Mucosa of descending colon (tissue), 3 donors: ENCODE measurements around the gene CAPZA1. TPM values are rescaled to one million over a fixed set of nuclear protein-coding genes. Genes with fewer than 3 reads are reported as not detected.

Experiments used
- ATAC-seq: fragments of 200-7000 bp; cut with Tn5 transposase; one replicate; pipeline ENCODE4 v1.9.1; 2020; ENCODE audit warnings: mild to moderate bottlenecking, moderate library complexity
- DNase-seq, 3 donors: peaks; one replicate each; pipeline ENCODE4 v3.0.0-alpha.2; 2020
- H3K36me3 ChIP-seq: fragments of 200-600 bp; one replicate; pipeline ENCODE4 v1.8.0; 2021; ENCODE audit warnings: low read depth, mild to moderate bottlenecking
- H3K4me1 ChIP-seq: fragments of 200-600 bp; one replicate; pipeline ENCODE4 v1.8.0; 2021; ENCODE audit warnings: low read depth, mild to moderate bottlenecking
- H3K4me3 ChIP-seq: fragments of 200-600 bp; one replicate; pipeline ENCODE4 v1.8.0; 2021; ENCODE audit warnings: mild to moderate bottlenecking
- H3K9me3 ChIP-seq: fragments of 200-600 bp; one replicate; pipeline ENCODE4 v1.8.0; 2021; ENCODE audit warnings: mild to moderate bottlenecking
- CTCF ChIP-seq: fragments of 200-600 bp; IDR thresholded peaks from one replicate; pipeline ENCODE4 v1.8.0; 2022; ENCODE audit warnings: antibody characterized with exemption, mild to moderate bottlenecking
- intact Hi-C, 2 donors: fragments of 100-400 bp; cut with DNase I in 1 of 2; cut with micrococcal nuclease in 1 of 2; formaldehyde crosslinking; loops; one replicate each; pipeline versions ENCODE4 v1.11.0 to v1.11.1; 2022; cut with DNase I, micrococcal nuclease
- total RNA-seq, 3 donors: library from RNA; stranded (reverse); fragmentation: NEBNext Ultra II Directional in 2 of 3; extraction: Animal tissue kit (Norgen Biotek cat#: 25700) in 2 of 3; gene quantifications; one replicate each; pipeline versions ENCODE4 v1.2.1 to v1.2.4, GENCODE V29; 2021 to 2023
- donor health status: DM: no; HTN: no; CAD: no; lungs with moderate emphysema.
- donor health status: DM: no; HTN: no; CAD: no.
- donor health status: DM: no; HTN: yes; CAD: no.

Gene CAPZA1
- total RNA-seq, 3 donors from 2014 or later = 106 to 175 (median 156) TPM

- ATAC-seq (no peak), DNase-seq (no peak)
- H3K4me1 ChIP-seq = peaks cover 9% of the 10 kb centered on the region
- TF ChIP-seq CTCF = no peak
- no peaks in the 10 kb centered on the region for H3K36me3 ChIP-seq
- no peak overlapping the region for H3K4me3 ChIP-seq
- H3K9me3 ChIP-seq = no peaks in the 10 kb centered on the region
- intact Hi-C loops = no loop called here
These were observed 56.9 kb downstream of the CAPZA1 start for GRCh38 chr1:112676543-112676942.

GRCh38 chr1:112677501-112677900 lies 57.9 kb downstream of the CAPZA1 start:
- Histone ChIP-seq H3K4me3 (no peak overlapping the region), H3K4me1 (peaks cover 9% of the 10 kb centered on the region), H3K36me3 (no peaks in the 10 kb centered on the region), H3K9me3 (no peaks in the 10 kb centered on the region)
- no peak for DNase-seq
- TF ChIP-seq CTCF = no peak
- intact Hi-C loops = no loop called here
- ATAC-seq = no peak

GRCh38 chr1:112678605-112679004 lies 59.0 kb downstream of the CAPZA1 start:
- H3K4me1 ChIP-seq = peaks cover 6% of the 10 kb centered on the region
- intact Hi-C loops = no loop called here
- DNase-seq = no peak
- H3K36me3 ChIP-seq = no peaks in the 10 kb centered on the region
- H3K9me3 ChIP-seq = no peaks in the 10 kb centered on the region
- TF ChIP-seq CTCF = no peak
- no peak overlapping the region for H3K4me3 ChIP-seq
- no peak for ATAC-seq

- no peak overlapping the region for H3K4me3 ChIP-seq
- no peaks in the 10 kb centered on the region for H3K4me1 ChIP-seq
- TF ChIP-seq CTCF = no peak
- DNase-seq (no peak), ATAC-seq (no peak)
- intact Hi-C loops = no loop called here
- no peaks in the 10 kb centered on the region for H3K36me3 ChIP-seq
- no peaks in the 10 kb centered on the region for H3K9me3 ChIP-seq
These were observed 66.3 kb downstream of the CAPZA1 start for GRCh38 chr1:112685913-112686312.

- TF ChIP-seq CTCF = no peak
- no peak overlapping the region for H3K4me3 ChIP-seq
- no peaks in the 10 kb centered on the region for H3K9me3 ChIP-seq
- no peaks in the 10 kb centered on the region for H3K4me1 ChIP-seq
- no peak for ATAC-seq
- intact Hi-C loops = no loop called here
- DNase-seq = no peak
- no peaks in the 10 kb centered on the region for H3K36me3 ChIP-seq
These were observed 66.8 kb downstream of the CAPZA1 start for GRCh38 chr1:112686417-112686816.

GRCh38 chr1:112686835-112687234 lies 67.2 kb downstream of the CAPZA1 start:
- TF ChIP-seq CTCF = no peak
- DNase-seq (no peak), ATAC-seq (no peak)
- no peak overlapping the region for H3K4me3 ChIP-seq
- intact Hi-C loops = no loop called here
- H3K4me1 ChIP-seq = no peaks in the 10 kb centered on the region
- H3K36me3 ChIP-seq = no peaks in the 10 kb centered on the region
- H3K9me3 ChIP-seq = no peaks in the 10 kb centered on the region
